GM19397 (cell line): ENCODE results near the gene LHX8.
"Not testable (repeated sequence)": the region's sequence is repeated elsewhere in the genome, so short reads cannot be mapped to it uniquely, and the experiment has no call there.

Source experiments
- ATAC-seq: cut with Tn5 transposase; IDR thresholded peaks from one replicate; pipeline ENCODE4 v1.9.1; 2021; ENCODE audit warnings: mild to moderate bottlenecking, moderate library complexity; ENCODE audit not compliant: unreplicated experiment

Gene LHX8

GRCh38 chr1:75133750-75134646, at the start of gene LHX8:
LHX8 (plus strand) TSS chr1:75134388; CDS start chr1:75136615, 2,227 bp downstream.
- no peak for ATAC-seq

- no peak for ATAC-seq
Observed at GRCh38 chr1:75085931-75086330, 48.3 kb upstream of the LHX8 start.

DNA sequence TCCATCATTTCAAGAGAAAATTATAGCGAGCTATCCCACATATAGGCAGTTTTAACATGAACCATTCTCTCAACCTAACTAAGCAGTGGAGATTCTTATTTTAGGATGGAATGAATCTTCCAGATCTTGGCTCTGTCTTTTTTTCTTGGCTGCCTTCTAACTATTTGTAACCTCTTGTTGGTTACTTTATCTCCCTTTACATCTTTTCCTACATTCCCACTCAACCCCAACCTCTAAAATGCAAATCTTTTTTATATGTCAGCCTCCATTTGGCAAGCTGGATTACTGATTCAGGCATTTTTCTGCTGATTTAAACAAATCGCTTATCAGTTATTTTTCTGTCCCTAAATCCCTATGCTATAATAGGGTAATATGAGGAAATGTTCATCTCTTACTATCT, 46.9 kb upstream of the LHX8 start:
- ATAC-seq = no peak

GRCh38 chr1:75092141-75092540, 42.0 kb upstream of the LHX8 start:
- ATAC-seq = no peak

DNA sequence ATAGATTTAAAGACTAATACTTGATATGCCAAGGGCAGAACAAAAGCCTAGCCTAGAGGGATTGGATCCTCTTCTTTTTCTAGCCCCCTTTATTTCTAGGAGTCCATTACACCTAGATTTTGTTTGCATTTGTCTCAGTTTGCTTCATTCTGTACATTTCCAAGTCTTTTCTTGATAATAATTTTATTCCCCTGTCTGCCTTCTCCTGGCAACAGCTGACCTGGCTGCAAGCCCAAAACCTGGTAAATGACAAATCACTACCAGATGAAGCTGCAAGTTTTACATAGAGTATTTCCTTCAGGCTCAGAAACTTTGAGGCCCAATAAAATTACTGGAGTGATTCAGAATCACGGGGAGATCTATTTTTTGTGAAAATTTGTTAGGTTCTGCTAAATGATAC, 36.5 kb upstream of the LHX8 start:
- no peak for ATAC-seq

DNA sequence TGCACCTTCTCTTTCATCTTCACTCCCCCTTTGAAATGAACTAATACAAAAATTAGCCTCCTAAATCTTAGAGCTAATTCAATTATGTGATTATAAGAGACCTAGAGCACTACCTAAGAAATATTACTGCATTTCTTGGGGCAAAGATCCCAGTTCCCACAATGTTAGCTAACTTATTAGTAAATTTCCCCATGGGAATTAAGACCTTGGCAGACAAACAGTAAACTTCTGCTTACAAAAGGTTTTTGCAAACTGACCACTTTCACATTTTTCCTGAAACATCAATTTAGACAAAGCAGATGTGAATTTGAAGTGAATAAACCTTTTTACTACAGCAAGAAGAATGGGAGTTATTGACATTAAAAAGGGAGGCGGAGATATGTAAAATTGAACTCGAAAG, 34.6 kb upstream of the LHX8 start:
- ATAC-seq = no peak

DNA sequence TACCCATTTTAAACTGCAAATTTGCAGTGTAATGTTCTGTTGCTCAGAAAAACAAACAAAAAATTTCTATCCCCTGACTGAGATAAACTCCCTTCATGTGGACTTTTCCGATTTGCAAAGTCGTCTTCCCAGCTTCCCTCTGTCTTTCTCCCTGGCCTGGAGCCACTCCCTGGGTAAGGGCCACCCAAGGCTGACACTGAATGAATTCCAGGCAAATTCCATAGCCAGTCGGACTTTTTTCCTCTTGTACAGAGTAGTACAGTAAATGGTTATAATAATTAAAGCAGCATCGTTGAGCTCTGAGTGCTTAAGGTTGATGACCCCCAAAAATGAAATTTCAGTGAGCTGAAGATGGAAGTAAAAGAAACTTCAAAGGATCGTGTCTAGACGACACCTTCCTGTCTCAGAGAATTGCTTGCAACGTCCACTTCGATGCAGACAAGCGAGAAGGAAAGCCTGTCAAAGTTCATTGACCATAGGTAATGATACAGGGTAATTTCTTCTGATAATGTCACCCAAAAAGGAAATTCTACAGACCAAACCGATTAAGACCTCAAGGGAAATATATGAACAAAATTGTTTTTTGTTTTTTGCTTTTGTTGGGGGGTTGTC, 33.6 kb upstream of the LHX8 start:
- no peak for ATAC-seq

- not testable (repeated sequence) for ATAC-seq
Observed at GRCh38 chr1:75112362-75112951, 21.7 kb upstream of the LHX8 start.

DNA sequence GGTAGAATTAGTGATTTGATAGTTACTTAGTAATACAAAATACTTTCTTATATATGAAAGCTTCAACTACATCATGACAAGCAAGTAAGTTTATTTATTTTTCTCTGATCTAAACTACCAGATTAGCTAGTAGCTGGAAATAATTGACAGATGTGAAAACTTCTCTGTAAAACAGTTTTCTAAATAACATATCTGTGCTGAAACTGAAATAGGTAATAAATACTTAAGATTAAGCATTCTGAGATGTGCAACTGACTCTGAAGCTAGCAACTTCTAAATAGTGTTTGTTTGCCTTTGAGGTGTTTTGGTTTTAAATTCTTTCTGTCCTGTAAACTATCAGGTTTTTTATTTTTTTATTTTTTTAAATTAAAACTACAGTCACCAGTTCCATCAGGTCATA, 18.5 kb upstream of the LHX8 start:
- no peak for ATAC-seq

- no peak for ATAC-seq
Observed at GRCh38 chr1:75123756-75124155, 10.4 kb upstream of the LHX8 start.

DNA sequence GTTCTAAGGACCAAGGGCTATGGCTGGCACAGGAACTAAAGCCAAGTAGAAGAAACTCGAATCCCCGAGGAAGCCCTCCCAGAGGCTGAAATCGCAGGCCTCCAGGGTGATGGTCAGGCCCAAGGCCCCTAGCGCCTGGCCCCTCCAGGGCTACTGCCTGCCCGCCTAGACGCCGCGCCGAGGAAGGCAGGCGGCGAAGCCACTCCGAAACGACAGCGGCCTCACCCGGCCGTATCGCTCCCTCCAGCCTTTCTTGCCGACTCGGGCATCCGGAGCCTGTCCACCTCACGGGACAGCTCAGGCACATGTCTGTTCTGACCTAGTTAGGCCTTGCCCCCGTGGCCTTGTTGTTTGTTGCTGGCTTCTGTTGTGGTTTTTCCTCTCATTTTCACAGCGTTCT, 9.7 kb upstream of the LHX8 start:
- no peak for ATAC-seq

DNA sequence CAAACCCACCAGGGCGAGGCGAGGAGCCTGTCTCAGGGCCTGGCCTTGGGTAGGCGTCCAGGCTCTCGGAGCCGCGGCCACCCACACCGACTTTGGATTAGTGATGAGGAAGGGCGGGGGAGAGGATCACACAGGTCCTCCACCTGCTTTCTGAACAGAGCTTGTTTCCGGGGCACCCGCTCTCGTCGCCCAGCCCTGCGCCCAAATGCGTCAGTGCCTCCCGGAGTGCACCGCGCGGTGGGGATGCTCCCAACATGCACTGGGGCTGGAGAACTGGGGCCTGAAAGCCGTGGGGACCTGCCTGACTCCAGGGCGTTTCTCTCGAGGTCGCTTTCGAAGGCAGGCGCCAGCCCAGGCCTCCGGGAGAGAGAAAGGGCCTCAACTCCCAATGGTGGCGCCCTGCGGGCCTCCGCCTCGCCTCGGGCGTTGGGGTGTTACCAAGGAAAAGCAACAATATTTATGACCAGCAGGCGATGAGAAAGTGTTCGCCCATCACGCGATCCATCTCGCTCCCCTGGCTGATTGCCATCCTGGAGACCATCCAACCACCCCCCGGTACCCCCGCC, 8.9 kb upstream of the LHX8 start:
- no peak for ATAC-seq

DNA sequence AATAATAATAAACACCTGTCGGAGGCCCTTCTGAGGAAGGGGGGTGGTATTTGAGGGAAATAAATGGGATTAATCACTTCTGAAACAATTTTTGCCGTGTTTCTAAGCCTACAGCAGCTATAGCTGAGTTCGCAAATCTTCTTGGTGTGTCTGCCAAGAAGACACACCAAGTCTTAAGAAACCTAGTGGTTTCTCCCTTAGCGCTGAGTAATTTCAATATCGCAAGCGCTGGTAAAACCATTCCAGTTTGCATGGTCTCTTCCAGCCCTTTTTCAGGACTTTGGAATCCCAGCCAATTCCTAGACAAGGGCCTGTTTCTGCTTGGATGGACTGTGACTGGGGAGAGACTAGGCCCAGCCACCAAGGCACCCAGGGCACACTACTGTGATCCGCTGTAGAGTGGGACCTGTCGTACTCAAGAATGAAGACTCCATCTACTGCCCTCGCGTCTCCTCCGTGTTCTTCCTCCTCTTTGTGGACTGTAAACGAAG, 7.5 kb upstream of the LHX8 start:
- no peak for ATAC-seq

- ATAC-seq = no peak
Observed at GRCh38 chr1:75127916-75128717, 6.1 kb upstream of the LHX8 start.

GRCh38 chr1:75129660-75129982, 4.6 kb upstream of the LHX8 start:
- ATAC-seq = no peak

DNA sequence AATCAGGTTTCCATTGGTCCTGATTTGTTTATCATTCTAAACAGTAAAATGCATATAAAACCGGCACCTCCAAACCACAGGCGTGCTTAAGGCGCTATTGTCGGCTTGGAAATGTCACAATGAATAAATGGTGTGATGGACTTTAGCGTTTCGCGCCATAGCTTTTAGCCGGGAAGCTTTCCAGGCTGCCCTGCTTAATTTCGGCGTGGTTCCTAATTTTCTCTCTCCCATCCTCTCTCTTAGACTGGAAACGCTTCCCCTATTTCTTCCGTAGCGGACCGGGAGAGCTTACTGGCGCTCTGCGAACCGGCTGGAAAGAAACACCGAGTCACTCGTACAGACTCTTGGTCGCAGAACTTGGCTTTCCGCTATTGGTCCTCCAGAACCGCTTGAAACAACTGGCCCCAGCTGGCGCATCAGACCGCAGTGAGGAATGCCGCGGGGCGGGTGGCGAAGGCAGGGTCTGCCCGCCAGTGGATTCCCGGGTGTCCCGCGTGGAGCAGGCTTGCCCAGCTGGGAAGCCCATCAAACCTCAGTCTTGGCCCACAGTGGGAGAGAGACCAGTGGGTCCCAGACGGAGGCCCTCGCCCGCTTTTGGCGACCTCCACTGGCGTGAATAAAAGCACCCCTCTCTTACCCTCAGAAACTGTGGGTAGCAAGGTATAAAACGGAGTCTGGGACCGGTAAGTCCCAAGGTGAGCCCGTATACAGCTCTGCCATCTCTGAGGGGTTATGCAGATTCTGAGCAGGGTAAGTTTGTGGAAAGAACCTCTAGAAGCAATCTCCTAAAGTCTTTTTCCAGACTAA, 4.0 kb upstream of the LHX8 start:
- ATAC-seq = no peak

- ATAC-seq = no peak
Observed at GRCh38 chr1:75130865-75131564, 3.2 kb upstream of the LHX8 start.

- no peak for ATAC-seq
Observed at GRCh38 chr1:75131565-75132241, 2.5 kb upstream of the LHX8 start.

DNA sequence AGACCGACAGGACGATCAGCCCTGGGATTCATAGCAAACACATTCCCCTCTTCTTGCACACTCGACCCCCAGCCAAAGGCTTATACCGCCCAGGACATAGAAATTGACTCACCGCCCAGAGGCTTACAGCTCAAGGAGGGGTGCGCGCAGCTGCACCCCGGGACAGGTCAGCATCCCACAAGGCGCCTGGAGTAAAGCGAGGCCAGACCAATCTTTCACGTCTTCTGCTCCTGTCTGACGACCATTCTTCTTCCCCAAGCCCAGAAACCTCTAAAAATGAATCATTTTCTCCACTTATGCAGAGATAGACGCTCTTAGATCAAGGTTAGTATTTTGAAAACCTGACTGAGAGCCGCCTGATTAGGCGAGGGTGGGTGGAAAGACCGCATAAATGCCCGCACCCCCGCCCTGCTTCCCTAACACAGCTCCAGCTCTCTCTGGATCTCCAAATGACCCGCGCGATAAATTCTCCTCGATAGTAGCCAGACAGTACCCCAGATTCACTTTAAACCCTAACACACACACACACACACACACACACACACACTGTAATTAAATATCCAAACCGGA, 1.9 kb upstream of the LHX8 start:
- ATAC-seq = no peak
